HG02571 (cell line): ENCODE results near the gene GSTM5.
"Not testable (repeated sequence)": the region's sequence is repeated elsewhere in the genome, so short reads cannot be mapped to it uniquely, and the experiment has no call there.

Source experiments
- ATAC-seq: cut with Tn5 transposase; IDR thresholded peaks from one replicate; pipeline ENCODE4 v1.9.1; 2021; ENCODE audit warnings: mild to moderate bottlenecking, moderate library complexity; ENCODE audit not compliant: unreplicated experiment

Gene GSTM5

GRCh38 chr1:109726728-109727373 lies 14.8 kb downstream of the GSTM5 start:
- no peak for ATAC-seq

- ATAC-seq: no peak
Observed at GRCh38 chr1:109728870-109729269, 16.8 kb downstream of the GSTM5 start.

GRCh38 chr1:109730666-109731065 lies 18.6 kb downstream of the GSTM5 start:
- ATAC-seq: no peak

GRCh38 chr1:109732390-109732881 lies 20.4 kb downstream of the GSTM5 start:
- ATAC-seq: no peak

GRCh38 chr1:109733236-109733870 lies 21.3 kb downstream of the GSTM5 start:
- ATAC-seq: no peak

GRCh38 chr1:109739738-109740614 lies 27.9 kb downstream of the GSTM5 start:
- ATAC-seq: peak; percentile 89

- peak; percentile 41 for ATAC-seq
Observed at GRCh38 chr1:109740615-109741373, 28.7 kb downstream of the GSTM5 start, which contains the start of gene GSTM3. GSTM3 (minus strand) TSS chr1:109741038; CDS start chr1:109740287, 751 bp downstream.

GRCh38 chr1:109748311-109748710 lies 36.3 kb downstream of the GSTM5 start:
- not testable (repeated sequence) for ATAC-seq

GRCh38 chr1:109749221-109749620 lies 37.2 kb downstream of the GSTM5 start:
- no peak for ATAC-seq

- ATAC-seq: no peak
Observed at GRCh38 chr1:109750241-109750882, 38.3 kb downstream of the GSTM5 start.

GRCh38 chr1:109750920-109751319 lies 38.9 kb downstream of the GSTM5 start:
- no peak for ATAC-seq

- ATAC-seq: no peak
Observed at GRCh38 chr1:109751531-109752260, 39.6 kb downstream of the GSTM5 start.

- no peak for ATAC-seq
Observed at GRCh38 chr1:109754738-109755137, 42.7 kb downstream of the GSTM5 start.

GRCh38 chr1:109756325-109756724 lies 44.3 kb downstream of the GSTM5 start:
- not testable (repeated sequence) for ATAC-seq

- no peak for ATAC-seq
Observed at GRCh38 chr1:109756848-109757521, 44.9 kb downstream of the GSTM5 start.

- ATAC-seq: no peak
Observed at GRCh38 chr1:109757936-109758786, 46.1 kb downstream of the GSTM5 start.

- no peak for ATAC-seq
Observed at GRCh38 chr1:109759513-109760334, 47.7 kb downstream of the GSTM5 start.
